CMK (cell line): Measurements from ENCODE around the gene GPR148.

Experiments used
- DNase-seq: peaks from one replicate; pipeline ENCODE4 v3.0.0-alpha.2; 2010; ENCODE audit warnings: low read depth

The GPR148 gene

GRCh38 chr2:130749641-130750040 lies 20.8 kb downstream of the GPR148 start:
- DNase-seq, result no peak

- DNase-seq, result no peak
Observed at GRCh38 chr2:130754811-130755210, 25.9 kb downstream of the GPR148 start.

GRCh38 chr2:130755256-130756052 lies 26.6 kb downstream of the GPR148 start, which contains the start of gene AMER3:
AMER3 (plus strand) TSS chr2:130755540; CDS start chr2:130762073, 6,533 bp downstream.
- no peak for DNase-seq

- no peak for DNase-seq
Observed at GRCh38 chr2:130756053-130756873, 27.4 kb downstream of the GPR148 start.

GRCh38 chr2:130756874-130757668 lies 28.2 kb downstream of the GPR148 start:
- DNase-seq, result no peak

GRCh38 chr2:130759906-130760753 lies 31.3 kb downstream of the GPR148 start:
- no peak for DNase-seq

- no peak for DNase-seq
Observed at GRCh38 chr2:130760754-130761751, 32.2 kb downstream of the GPR148 start.

GRCh38 chr2:130762031-130762909 lies 33.4 kb downstream of the GPR148 start:
- DNase-seq, result no peak

GRCh38 chr2:130762910-130763385 lies 34.1 kb downstream of the GPR148 start:
- no peak for DNase-seq

- DNase-seq, result no peak
Observed at GRCh38 chr2:130763405-130763804, 34.5 kb downstream of the GPR148 start.

GRCh38 chr2:130764035-130764820 lies 35.4 kb downstream of the GPR148 start:
- DNase-seq, result no peak

GRCh38 chr2:130764821-130765115 lies 35.9 kb downstream of the GPR148 start:
- DNase-seq, result no peak

- no peak for DNase-seq
Observed at GRCh38 chr2:130765464-130765863, 36.6 kb downstream of the GPR148 start.

- DNase-seq, result no peak
Observed at GRCh38 chr2:130766037-130766436, 37.2 kb downstream of the GPR148 start.

GRCh38 chr2:130766711-130767407 lies 38.0 kb downstream of the GPR148 start:
- no peak for DNase-seq

GRCh38 chr2:130767408-130767775 lies 38.5 kb downstream of the GPR148 start:
- no peak for DNase-seq

- DNase-seq, result no peak
Observed at GRCh38 chr2:130768191-130768855, 39.5 kb downstream of the GPR148 start.
